Left ventricle myocardium inferior (tissue), 1 donor: ENCODE data around the gene FGFBP1. TPM values are rescaled to one million over a fixed set of nuclear protein-coding genes. Genes with fewer than 3 reads are reported as not detected.

Experiments
- DNase-seq: peaks from one replicate; pipeline ENCODE4 v3.0.0-alpha.2; 2020
- H3K27ac ChIP-seq: fragments of 200-600 bp; replicated peaks from 2 replicates; pipeline ENCODE4 v1.8.0; 2021
- H3K27me3 ChIP-seq: fragments of 200-600 bp; 2 replicates; pipeline ENCODE4 v1.8.0; 2021; ENCODE audit warnings: low read depth
- H3K36me3 ChIP-seq: fragments of 200-600 bp; 2 replicates; pipeline ENCODE4 v1.8.0; 2021
- H3K4me1 ChIP-seq: fragments of 200-600 bp; 2 replicates; pipeline ENCODE4 v1.8.0; 2021
- H3K4me3 ChIP-seq: fragments of 200-600 bp; 2 replicates; pipeline ENCODE4 v1.8.0; 2021; ENCODE audit warnings: mild to moderate bottlenecking, moderate library complexity
- H3K9me3 ChIP-seq: fragments of 200-600 bp; replicated peaks from 2 replicates; pipeline ENCODE4 v1.8.0; 2021
- CTCF ChIP-seq: fragments of 200-600 bp; IDR thresholded peaks from 2 replicates; pipeline ENCODE4 v1.8.0; 2021; ENCODE audit warnings: antibody characterized with exemption, mild to moderate bottlenecking, borderline replicate concordance
- intact Hi-C: fragments of 100-400 bp; cut with micrococcal nuclease; formaldehyde crosslinking; loops from one replicate; pipeline ENCODE4 v1.11.0; 2022
- total RNA-seq: library from RNA; stranded (reverse); fragmentation: NEBNext Ultra II Directional; extraction: Animal tissue kit (Norgen Biotek cat#: 25700); gene quantifications from one replicate; pipeline ENCODE4 v1.2.1, GENCODE V29; 2021
- donor health status: DM: no; HTN: yes; CAD: no; lungs with severe emphysema.

Gene FGFBP1
- total RNA-seq, 1 donor from 2014 or later = not detected

GRCh38 chr4:15888515-15888914 is 50.0 kb downstream of the FGFBP1 start:
- no peak for TF ChIP-seq CTCF
- no peak for DNase-seq
- H3K27me3 ChIP-seq = peaks cover 5% of the 10 kb centered on the region
- intact Hi-C loops = no loop called here
- H3K27ac ChIP-seq = no peak overlapping the region
- H3K36me3 ChIP-seq = no peaks in the 10 kb centered on the region
- H3K4me3 ChIP-seq = no peak overlapping the region
- H3K4me1 ChIP-seq = no peaks in the 10 kb centered on the region
- no peaks in the 10 kb centered on the region for H3K9me3 ChIP-seq

Other genes starting within 250 kb of the FGFBP1 start
- 2.7 TPM for gene BST1, start 235.7 kb downstream of the FGFBP1 start, total RNA-seq
- 1.5 TPM for gene CD38, start 160.4 kb downstream of the FGFBP1 start, total RNA-seq
- gene FGFBP2, start 24.4 kb upstream of the FGFBP1 start, total RNA-seq = 1.2 TPM
- 2.9 TPM for gene PROM1, start 145.3 kb upstream of the FGFBP1 start, total RNA-seq